CD14-positive monocyte (primary cell): Measurements from ENCODE around the gene PTCHD1. TPM values are rescaled to one million over a fixed set of nuclear protein-coding genes. Genes with fewer than 3 reads are reported as not detected.

Experiments
- DNase-seq, 3 donors: peaks; one replicate each; pipeline ENCODE4 v3.0.0-alpha.2; 2011 to 2022
- H2AFZ ChIP-seq: 2 replicates; pipeline ENCODE4 v1.6.0; 2012; ENCODE audit warnings: mild to moderate bottlenecking, low read depth, low read length, inconsistent platforms; ENCODE audit not compliant: insufficient read depth, poor library complexity, severe bottlenecking
- H3K27ac ChIP-seq, 2 donors: 1 replicate in 1 of 2; 2 replicates in 1 of 2; pipeline ENCODE4 v1.5.1; 2012 to 2013; ENCODE audit warnings: low read length in 2 of 2, control low read depth in 1 of 2, inconsistent platforms in 1 of 2, low read depth in 1 of 2, mild to moderate bottlenecking in 1 of 2
- H3K27me3 ChIP-seq, 2 donors: one replicate each; pipeline versions ENCODE4 v1.6.0 to v1.6.1; 2011 to 2013; ENCODE audit warnings: low read length in 2 of 2; ENCODE audit not compliant: control insufficient read depth in 2 of 2, insufficient read depth in 2 of 2
- H3K36me3 ChIP-seq, 2 donors: replicated peaks in 1 of 2; 1 replicate in 1 of 2; 2 replicates in 1 of 2; pipeline versions ENCODE4 v1.5.1 to v1.6.1; 2012 to 2013; ENCODE audit warnings: low read length in 2 of 2, control low read depth in 1 of 2, inconsistent platforms in 1 of 2, mild to moderate bottlenecking in 1 of 2; ENCODE audit not compliant: insufficient read depth in 2 of 2, control insufficient read depth in 1 of 2
- H3K4me1 ChIP-seq, 2 donors: 1 replicate in 1 of 2; 2 replicates in 1 of 2; pipeline versions ENCODE4 v1.5.1 to v1.6.1; 2012 to 2013; ENCODE audit warnings: low read length in 2 of 2, control low read depth in 1 of 2, inconsistent platforms in 1 of 2, mild to moderate bottlenecking in 1 of 2, moderate library complexity in 1 of 2; ENCODE audit not compliant: insufficient read depth in 2 of 2, control insufficient read depth in 1 of 2
- H3K4me2 ChIP-seq: replicated peaks from 2 replicates; pipeline ENCODE3; 2012; ENCODE audit warnings: low read length, moderate library complexity, mild to moderate bottlenecking; ENCODE audit not compliant: poor library complexity, severe bottlenecking; ENCODE audit errors: extremely low read depth
- H3K4me3 ChIP-seq, 3 experiments: fragments of 200-600 bp in 1 of 3; sonication (generic) in 1 of 3; replicated peaks in 1 of 3; 1 replicate in 2 of 3; 2 replicates in 1 of 3; pipeline ENCODE4 v1.5.1; 2011 to 2013; ENCODE audit warnings: low read length in 3 of 3, mild to moderate bottlenecking in 3 of 3, control low read depth in 2 of 3, low read depth in 2 of 3, inconsistent platforms in 1 of 3, moderate library complexity in 1 of 3
- H3K79me2 ChIP-seq: 2 replicates; pipeline ENCODE4 v1.6.0; 2012; ENCODE audit warnings: mild to moderate bottlenecking, control low read depth, inconsistent platforms, low read length, moderate library complexity; ENCODE audit not compliant: insufficient read depth
- H3K9ac ChIP-seq: 2 replicates; pipeline ENCODE4 v1.6.0; 2017; ENCODE audit warnings: low read length, mild to moderate bottlenecking; ENCODE audit not compliant: insufficient read depth, poor library complexity, severe bottlenecking
- H3K9me3 ChIP-seq, 2 donors: replicated peaks in 1 of 2; 1 replicate in 1 of 2; 2 replicates in 1 of 2; pipeline versions ENCODE4 v1.5.1 to v1.6.1; 2012 to 2013; ENCODE audit warnings: low read length in 2 of 2, control low read depth in 1 of 2; ENCODE audit not compliant: control insufficient read depth in 1 of 2, insufficient read depth in 1 of 2
- H4K20me1 ChIP-seq: 2 replicates; pipeline ENCODE4 v1.6.0; 2012; ENCODE audit warnings: mild to moderate bottlenecking, low read length, control low read depth, moderate library complexity; ENCODE audit not compliant: insufficient read depth
- H3K27ac Mint-ChIP-seq, 7 donors: one replicate each; pipeline ENCODE4 v1.8.0; 2020; ENCODE audit warnings: mild to moderate bottlenecking in 7 of 7, mixed read lengths in 7 of 7, moderate library complexity in 6 of 7, inconsistent platforms in 2 of 7
- H3K27me3 Mint-ChIP-seq, 3 donors: one replicate each; pipeline ENCODE4 v1.8.0; 2021 to 2022; ENCODE audit warnings: low read depth in 3 of 3, mild to moderate bottlenecking in 3 of 3, mixed read lengths in 3 of 3, moderate library complexity in 3 of 3, inconsistent platforms in 1 of 3
- H3K36me3 Mint-ChIP-seq, 2 donors: one replicate each; pipeline ENCODE4 v1.8.0; 2020; ENCODE audit warnings: mixed read lengths in 2 of 2, inconsistent platforms in 1 of 2, mild to moderate bottlenecking in 1 of 2
- H3K4me1 Mint-ChIP-seq: one replicate; pipeline ENCODE4 v1.8.0; 2020; ENCODE audit warnings: mild to moderate bottlenecking, mixed read lengths
- H3K4me3 Mint-ChIP-seq, 2 donors: one replicate each; pipeline ENCODE4 v1.8.0; 2020; ENCODE audit warnings: mild to moderate bottlenecking in 2 of 2, mixed read lengths in 2 of 2, moderate library complexity in 1 of 2
- H3K9me3 Mint-ChIP-seq, 7 donors: one replicate each; pipeline ENCODE4 v1.8.0; 2020 to 2022; ENCODE audit warnings: mixed read lengths in 7 of 7, mild to moderate bottlenecking in 6 of 7, moderate library complexity in 6 of 7, inconsistent platforms in 2 of 7
- WGBS: methylation state at CpG from one replicate; pipeline ENCODE4 v1.1.5; 2013; ENCODE audit warnings: missing lambda C conversion rate; ENCODE audit not compliant: insufficient coverage; 5-methylcytosine and 5-hydroxymethylcytosine counted together
- intact Hi-C, 2 donors: fragments of 100-400 bp; cut with micrococcal nuclease; formaldehyde crosslinking; loops; one replicate each; pipeline versions ENCODE4 v1.15.0 to v1.15.1; 2023
- polyA plus RNA-seq, 3 donors: library from polyadenylated mRNA; depleted of rRNA in 1 of 3; unstranded in 2 of 3; stranded (reverse) in 1 of 3; fragments of 300-500 nt in 2 of 3; fragments of >200 nt in 1 of 3; fragmentation: Illumina TruSeq in 2 of 3; gene quantifications; 1 replicate in 2 of 3; 2 replicates in 1 of 3; pipeline ENCODE4 v1.2.3, GENCODE V29; 2012 to 2021
- TF ChIP-seq, protein P1 (sequence below): fragments of 200-600 bp; IDR thresholded peaks from one replicate; pipeline ENCODE4 v1.8.0; 2022; ENCODE audit warnings: antibody characterized with exemption, mild to moderate bottlenecking

Gene PTCHD1
- polyA plus RNA-seq, 3 donors, result not detected

DNA sequence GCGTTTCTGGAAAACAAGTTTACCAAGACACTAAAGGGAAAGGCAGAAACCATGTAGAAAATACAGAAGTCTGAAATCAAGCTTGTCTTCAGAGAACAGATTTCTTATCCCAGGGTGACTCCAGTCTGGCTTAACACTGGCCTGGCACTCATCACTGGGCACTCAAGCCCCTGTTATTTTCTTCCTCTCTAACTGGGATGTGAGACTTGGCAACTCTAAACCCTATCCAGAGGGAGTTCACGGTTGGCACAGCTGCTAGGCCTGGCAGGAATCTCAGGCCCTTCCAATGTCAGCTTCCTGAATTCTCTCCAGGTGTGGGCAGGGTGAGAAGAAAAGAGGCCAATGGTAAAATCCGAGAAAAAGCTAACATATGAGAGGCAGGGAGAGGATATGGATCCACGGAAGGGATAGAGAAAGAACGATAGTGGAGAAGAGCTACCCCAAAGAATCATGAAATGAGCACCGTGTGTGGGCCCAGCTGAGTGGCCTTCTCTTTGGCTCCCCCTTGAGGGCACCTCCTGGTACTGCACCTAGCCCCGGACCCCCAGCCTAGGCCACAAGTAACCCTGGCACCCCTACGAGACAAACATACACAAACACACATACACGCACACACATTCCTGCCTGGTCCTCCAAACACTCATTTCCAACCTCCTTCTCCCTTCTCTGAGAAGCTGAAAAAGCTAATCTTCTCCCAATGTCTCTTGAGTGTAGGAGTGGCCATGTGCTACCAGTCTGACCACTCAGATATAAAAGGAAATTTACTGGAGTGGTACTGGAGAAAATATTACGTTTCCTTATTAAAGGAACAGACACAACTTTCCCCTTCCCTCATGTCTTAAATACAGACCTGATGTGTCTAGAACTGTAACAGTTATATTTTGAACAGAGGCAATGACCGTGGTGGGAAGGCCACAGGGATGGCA, 16.6 kb upstream of the PTCHD1 start:
- H3K36me3 Mint-ChIP-seq, result no peaks in the 10 kb centered on the region
- intact Hi-C loops, result no loop called here
- no peaks in the 10 kb centered on the region for H3K27me3 ChIP-seq

DNA sequence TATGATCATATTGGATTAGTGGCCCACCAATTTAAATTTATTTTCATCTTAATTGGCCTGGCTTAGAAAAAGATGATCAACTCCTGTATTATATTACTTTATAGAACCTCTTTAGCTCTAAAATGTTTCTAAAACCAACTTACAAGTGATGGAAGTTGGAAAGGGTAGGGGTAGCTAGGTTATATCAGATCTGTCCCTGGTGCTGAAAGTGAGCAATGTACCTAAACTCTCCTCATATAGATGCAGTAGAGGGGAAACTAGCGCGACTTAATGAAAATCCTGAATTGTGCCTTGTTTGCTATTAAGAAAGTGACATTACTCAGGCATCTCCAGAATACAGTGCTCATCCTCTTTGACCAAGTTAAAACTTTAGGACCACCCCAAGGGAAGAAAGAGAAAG, 7.5 kb upstream of the PTCHD1 start:
- H3K79me2 ChIP-seq, result no peaks in the 10 kb centered on the region
- peaks cover 15 to 37% of the 10 kb centered on the region in 2 donors for H3K27me3 ChIP-seq
- no peaks in the 10 kb centered on the region for H4K20me1 ChIP-seq
- Mint-ChIP-seq H3K9me3 (peaks cover 0 to 3% (median 0%) of the 10 kb centered on the region in 7 donors), H3K4me3 (no peak overlapping the region), H3K27me3 (peaks cover 18 to 30% (median 27%) of the 10 kb centered on the region in 3 donors), H3K36me3 (no peaks in the 10 kb centered on the region), H3K27ac (no peak overlapping the region), H3K4me1 (no peaks in the 10 kb centered on the region)
- TF ChIP-seq, protein P1, sequence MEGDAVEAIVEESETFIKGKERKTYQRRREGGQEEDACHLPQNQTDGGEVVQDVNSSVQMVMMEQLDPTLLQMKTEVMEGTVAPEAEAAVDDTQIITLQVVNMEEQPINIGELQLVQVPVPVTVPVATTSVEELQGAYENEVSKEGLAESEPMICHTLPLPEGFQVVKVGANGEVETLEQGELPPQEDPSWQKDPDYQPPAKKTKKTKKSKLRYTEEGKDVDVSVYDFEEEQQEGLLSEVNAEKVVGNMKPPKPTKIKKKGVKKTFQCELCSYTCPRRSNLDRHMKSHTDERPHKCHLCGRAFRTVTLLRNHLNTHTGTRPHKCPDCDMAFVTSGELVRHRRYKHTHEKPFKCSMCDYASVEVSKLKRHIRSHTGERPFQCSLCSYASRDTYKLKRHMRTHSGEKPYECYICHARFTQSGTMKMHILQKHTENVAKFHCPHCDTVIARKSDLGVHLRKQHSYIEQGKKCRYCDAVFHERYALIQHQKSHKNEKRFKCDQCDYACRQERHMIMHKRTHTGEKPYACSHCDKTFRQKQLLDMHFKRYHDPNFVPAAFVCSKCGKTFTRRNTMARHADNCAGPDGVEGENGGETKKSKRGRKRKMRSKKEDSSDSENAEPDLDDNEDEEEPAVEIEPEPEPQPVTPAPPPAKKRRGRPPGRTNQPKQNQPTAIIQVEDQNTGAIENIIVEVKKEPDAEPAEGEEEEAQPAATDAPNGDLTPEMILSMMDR, result no peak
- no peaks in the 10 kb centered on the region for H3K36me3 ChIP-seq
- H3K4me2 ChIP-seq, result no peak overlapping the region
- H3K4me3 ChIP-seq, result no peak overlapping the region
- no peak overlapping the region for H3K9ac ChIP-seq
- WGBS, result no CpG with 5 or more reads among the region's 2 CpGs
- no peak for DNase-seq
- no peak overlapping the region for H2AFZ ChIP-seq
- no peak overlapping the region for H3K27ac ChIP-seq
- intact Hi-C loops, result no loop called here
- no peaks in the 10 kb centered on the region for H3K4me1 ChIP-seq
- H3K9me3 ChIP-seq, result peaks cover 0 to 6% of the 10 kb centered on the region in 2 donors

More for the DNA sequence above, 16.6 kb upstream of the PTCHD1 start:
- no peak overlapping the region for H3K9ac ChIP-seq
- H3K36me3 ChIP-seq, result no peaks in the 10 kb centered on the region
- Mint-ChIP-seq H3K9me3 (no peaks in the 10 kb centered on the region), H3K27ac (no peak overlapping the region), H3K27me3 (peaks cover 0 to 2% (median 2%) of the 10 kb centered on the region in 3 donors), H3K4me3 (no peak overlapping the region), H3K4me1 (no peaks in the 10 kb centered on the region)
- no peaks in the 10 kb centered on the region for H4K20me1 ChIP-seq
- no peaks in the 10 kb centered on the region for H3K4me1 ChIP-seq
- peak; percentile 0 to 5 (median 3) for DNase-seq
- 0% methylated on average over 1 of the region's 11 CpGs for WGBS
- no peaks in the 10 kb centered on the region for H3K79me2 ChIP-seq
- no peak overlapping the region for H3K4me2 ChIP-seq
- no peaks in the 10 kb centered on the region for H3K9me3 ChIP-seq
- no peak overlapping the region for H2AFZ ChIP-seq
- TF ChIP-seq, protein P1, result peak; percentile 74
- no peak overlapping the region for H3K27ac ChIP-seq
- no peak overlapping the region for H3K4me3 ChIP-seq
